Measurements from ENCODE around the gene ACTG2.
"Not testable (repeated sequence)": the region's sequence is repeated elsewhere in the genome, so short reads cannot be mapped to it uniquely, and the experiment has no call there.

ACTG2 gene

GRCh38 chr2:73892631-73893329, at the start of gene ACTG2:
ACTG2 (plus strand) TSS chr2:73893008; CDS start chr2:73901312, 8,304 bp downstream.
- no peak for DNase-seq (ENCODE audit: low read depth in 1 of 2, low spot score in 1 of 2)

GRCh38 chr2:73844087-73844486, 48.7 kb upstream of the ACTG2 start:
- no peak for DNase-seq (ENCODE audit: low read depth in 1 of 2, low spot score in 1 of 2)

- DNase-seq (ENCODE audit: low read depth in 1 of 2, low spot score in 1 of 2) = no peak
Observed at GRCh38 chr2:73850009-73850408, 42.8 kb upstream of the ACTG2 start.

GRCh38 chr2:73851274-73851673, 41.5 kb upstream of the ACTG2 start:
- no peak for DNase-seq (ENCODE audit: low read depth in 1 of 2, low spot score in 1 of 2)

GRCh38 chr2:73852020-73852419, 40.8 kb upstream of the ACTG2 start:
- no peak for DNase-seq (ENCODE audit: low read depth in 1 of 2, low spot score in 1 of 2)

- no peak for DNase-seq (ENCODE audit: low read depth in 1 of 2, low spot score in 1 of 2)
Observed at GRCh38 chr2:73855526-73855925, 37.3 kb upstream of the ACTG2 start.

GRCh38 chr2:73856214-73856613, 36.6 kb upstream of the ACTG2 start:
- DNase-seq (ENCODE audit: low read depth in 1 of 2, low spot score in 1 of 2) = no peak

GRCh38 chr2:73859721-73860586, 32.9 kb upstream of the ACTG2 start:
- no peak for DNase-seq (ENCODE audit: low read depth in 1 of 2, low spot score in 1 of 2)

GRCh38 chr2:73862987-73863386, 29.8 kb upstream of the ACTG2 start:
- no peak for DNase-seq (ENCODE audit: low read depth in 1 of 2, low spot score in 1 of 2)

GRCh38 chr2:73868204-73868978, 24.4 kb upstream of the ACTG2 start:
- DNase-seq (ENCODE audit: low read depth in 1 of 2, low spot score in 1 of 2) = no peak

GRCh38 chr2:73870084-73870483, 22.7 kb upstream of the ACTG2 start:
- DNase-seq (ENCODE audit: low read depth in 1 of 2, low spot score in 1 of 2) = no peak

- DNase-seq (ENCODE audit: low read depth in 1 of 2, low spot score in 1 of 2) = no peak
Observed at GRCh38 chr2:73877071-73877802, 15.6 kb upstream of the ACTG2 start.

GRCh38 chr2:73877984-73878383, 14.8 kb upstream of the ACTG2 start:
- DNase-seq (ENCODE audit: low read depth in 1 of 2, low spot score in 1 of 2) = not testable (repeated sequence)

GRCh38 chr2:73885406-73885805, 7.4 kb upstream of the ACTG2 start:
- no peak for DNase-seq (ENCODE audit: low read depth in 1 of 2, low spot score in 1 of 2)

- no peak for DNase-seq (ENCODE audit: low read depth in 1 of 2, low spot score in 1 of 2)
Observed at GRCh38 chr2:73886357-73886756, 6.5 kb upstream of the ACTG2 start.

- DNase-seq (ENCODE audit: low read depth in 1 of 2, low spot score in 1 of 2) = not testable (repeated sequence)
Observed at GRCh38 chr2:73887596-73888353, 5.0 kb upstream of the ACTG2 start.

GRCh38 chr2:73888388-73888787, 4.4 kb upstream of the ACTG2 start:
- no peak for DNase-seq (ENCODE audit: low read depth in 1 of 2, low spot score in 1 of 2)

- DNase-seq (ENCODE audit: low read depth in 1 of 2, low spot score in 1 of 2) = no peak
Observed at GRCh38 chr2:73889206-73889605, 3.6 kb upstream of the ACTG2 start.

- DNase-seq (ENCODE audit: low read depth in 1 of 2, low spot score in 1 of 2) = no peak
Observed at GRCh38 chr2:73890301-73891092, 2.3 kb upstream of the ACTG2 start.
